GM19099 (cell line): ENCODE results near the gene ITPRIP.

Experiments used
- POLR2A ChIP-seq: IDR thresholded peaks from 3 replicates; pipeline ENCODE4 v1.6.1; 2011; ENCODE audit warnings: low read depth; ENCODE audit not compliant: insufficient read length; ENCODE audit errors: extremely low read depth

Gene ITPRIP

DNA sequence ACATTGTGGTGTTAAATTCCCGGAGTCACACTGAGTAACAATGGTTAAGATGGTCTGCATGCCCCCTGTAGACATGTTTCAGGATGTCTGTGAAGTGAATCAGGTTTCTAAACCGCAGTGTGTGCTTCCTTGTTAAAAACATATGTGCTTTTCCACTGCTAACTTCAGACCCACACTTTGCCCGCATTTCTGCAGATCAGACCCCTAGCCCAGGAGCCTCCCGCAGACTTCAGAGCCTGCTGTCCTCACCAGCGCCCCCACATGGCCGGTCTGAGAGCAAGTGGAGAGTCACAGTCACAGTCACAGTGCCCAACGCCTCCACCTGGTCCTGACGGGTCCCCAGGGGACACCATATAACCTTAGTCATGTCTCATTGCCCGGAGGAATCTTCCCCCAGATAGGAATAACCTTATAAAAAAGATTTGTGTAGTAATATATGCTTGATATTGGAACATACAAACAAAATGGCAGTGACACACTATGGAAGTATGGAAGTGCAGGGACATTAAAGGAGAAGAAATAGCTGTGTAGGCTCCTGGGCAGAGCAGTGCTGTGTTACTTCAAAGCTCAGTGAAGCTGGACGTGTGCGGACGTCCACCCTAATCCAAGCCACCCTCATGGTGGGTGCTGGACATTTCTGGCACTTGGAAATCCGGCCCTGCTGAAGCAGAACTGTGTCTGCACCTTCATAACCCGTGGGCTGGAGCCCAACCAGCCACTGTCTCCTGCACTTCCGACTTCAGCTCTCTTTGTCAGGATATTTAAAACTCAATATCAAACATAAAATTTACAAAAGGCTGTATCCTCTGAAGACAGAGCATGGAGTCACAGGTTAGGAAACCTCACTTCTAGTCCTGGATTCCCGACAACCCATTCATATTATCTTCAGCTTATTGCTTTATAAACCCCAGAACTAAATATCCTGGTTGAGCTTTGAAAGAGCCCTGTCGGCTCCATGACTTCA, 40.3 kb downstream of the ITPRIP start:
- TF ChIP-seq POLR2A, result no peak

GRCh38 chr10:104296687-104297436, 41.4 kb downstream of the ITPRIP start:
- TF ChIP-seq POLR2A, result no peak

- TF ChIP-seq POLR2A, result no peak
Observed at GRCh38 chr10:104293781-104294321, 44.4 kb downstream of the ITPRIP start.

GRCh38 chr10:104293011-104293410, 45.3 kb downstream of the ITPRIP start:
- TF ChIP-seq POLR2A, result no peak

- TF ChIP-seq POLR2A, result no peak
Observed at GRCh38 chr10:104291439-104291951, 46.8 kb downstream of the ITPRIP start.

DNA sequence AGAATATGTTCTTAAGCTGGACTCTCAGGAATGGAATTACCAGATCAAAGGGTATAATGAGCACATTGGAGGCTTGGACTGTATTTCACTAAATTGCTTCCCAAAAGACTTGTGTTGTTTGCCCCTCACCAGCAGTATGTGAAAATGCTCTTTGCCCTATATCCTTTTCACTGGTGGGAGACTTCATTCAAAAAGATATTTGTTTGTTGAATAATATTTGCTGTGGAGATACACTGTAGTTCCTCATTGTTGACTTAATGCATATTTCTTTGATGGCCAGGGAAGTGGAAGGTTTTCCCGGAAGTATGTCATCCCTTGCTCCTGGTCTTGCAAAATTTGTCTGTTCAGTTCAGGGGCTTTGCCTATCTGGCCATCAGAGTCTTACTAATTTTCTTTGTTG, 49.9 kb downstream of the ITPRIP start:
- no peak for TF ChIP-seq POLR2A

GRCh38 chr10:104286939-104287338, 51.3 kb downstream of the ITPRIP start:
- TF ChIP-seq POLR2A, result no peak

DNA sequence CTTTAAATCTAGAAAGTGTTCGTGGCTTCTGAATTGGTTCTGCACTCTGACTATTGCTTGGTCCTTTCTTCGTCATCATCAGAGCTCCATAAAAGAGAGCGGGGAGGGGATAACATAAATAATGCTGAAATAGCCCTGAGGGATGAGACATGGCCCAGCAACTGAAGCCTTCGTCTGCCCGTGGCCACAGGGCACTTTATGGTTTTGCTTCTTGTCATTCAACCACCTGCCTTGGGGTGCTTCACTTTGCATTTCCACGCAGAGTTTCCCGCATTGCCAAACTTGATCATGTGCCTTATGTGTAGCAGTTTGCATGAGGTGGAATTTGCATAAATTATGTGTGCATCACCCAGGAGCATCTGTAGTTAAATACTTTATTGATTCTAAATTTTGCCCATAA, 53.4 kb downstream of the ITPRIP start:
- no peak for TF ChIP-seq POLR2A

- no peak for TF ChIP-seq POLR2A
Observed at GRCh38 chr10:104281694-104282093, 56.6 kb downstream of the ITPRIP start.

- TF ChIP-seq POLR2A, result no peak
Observed at GRCh38 chr10:104279550-104280259, 58.6 kb downstream of the ITPRIP start.

GRCh38 chr10:104277785-104278184, 60.5 kb downstream of the ITPRIP start:
- no peak for TF ChIP-seq POLR2A

GRCh38 chr10:104276192-104276591, 62.1 kb downstream of the ITPRIP start:
- no peak for TF ChIP-seq POLR2A

DNA sequence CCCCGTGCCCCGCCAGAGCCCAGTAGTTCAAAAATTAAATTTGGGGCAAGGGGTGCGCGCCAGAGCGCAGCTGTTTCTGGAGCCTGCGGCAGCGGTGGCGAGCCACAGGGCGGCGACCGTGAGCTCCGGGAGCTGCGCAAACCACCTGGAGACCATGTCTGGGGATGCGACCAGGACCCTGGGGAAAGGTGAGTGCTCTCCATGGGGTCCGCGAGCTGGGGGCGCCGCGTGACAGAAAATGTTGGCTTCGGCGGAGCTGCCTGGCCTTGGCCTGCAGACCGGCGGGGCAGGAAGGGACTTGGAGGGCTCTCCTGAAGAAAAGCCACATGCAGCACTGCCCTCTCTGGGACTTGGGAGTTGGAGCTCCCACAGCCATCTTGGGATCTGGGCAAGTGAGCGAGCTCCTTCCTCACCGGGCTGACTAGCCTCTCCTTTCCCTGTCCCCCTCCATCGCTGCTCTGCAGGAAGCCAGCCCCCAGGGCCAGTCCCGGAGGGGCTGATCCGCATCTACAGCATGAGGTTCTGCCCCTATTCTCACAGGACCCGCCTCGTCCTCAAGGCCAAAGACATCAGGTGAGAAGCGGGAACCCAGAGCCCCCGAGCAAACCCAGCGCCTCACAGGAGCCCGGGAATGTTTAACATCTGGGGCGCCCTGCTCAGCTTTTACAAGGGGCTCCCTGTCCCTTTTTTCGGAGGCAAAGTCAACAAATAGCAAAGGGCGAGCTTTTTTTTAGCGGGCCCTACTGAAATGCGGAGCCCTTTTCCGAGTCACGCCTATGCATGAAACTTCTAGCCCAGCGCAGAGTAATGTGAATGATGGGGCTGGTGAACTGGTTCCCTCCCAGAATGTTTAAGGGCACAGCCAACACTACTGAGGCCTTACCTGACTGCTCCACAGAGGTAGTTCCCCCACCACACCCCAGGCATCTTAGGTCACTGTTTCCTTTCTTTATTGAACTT, 63.2 kb downstream of the ITPRIP start:
- no peak for TF ChIP-seq POLR2A
